DMS53 treated with DMSO at 0.1 percent for 48 hours (cell line): Measurements from ENCODE around the gene BCL7A.
A peak's percentile ranks its signal among the peaks of the same experiment; 100 is the strongest.

Experiments
- DNase-seq: peaks from one replicate; lab custom pipeline; 2025; ENCODE audit not compliant: unreplicated experiment; lab: John Stamatoyannopoulos, UW

BCL7A gene

GRCh38 chr12:121996945-121997612 is 24.6 kb upstream of the BCL7A start:
- no peak for DNase-seq

DNA sequence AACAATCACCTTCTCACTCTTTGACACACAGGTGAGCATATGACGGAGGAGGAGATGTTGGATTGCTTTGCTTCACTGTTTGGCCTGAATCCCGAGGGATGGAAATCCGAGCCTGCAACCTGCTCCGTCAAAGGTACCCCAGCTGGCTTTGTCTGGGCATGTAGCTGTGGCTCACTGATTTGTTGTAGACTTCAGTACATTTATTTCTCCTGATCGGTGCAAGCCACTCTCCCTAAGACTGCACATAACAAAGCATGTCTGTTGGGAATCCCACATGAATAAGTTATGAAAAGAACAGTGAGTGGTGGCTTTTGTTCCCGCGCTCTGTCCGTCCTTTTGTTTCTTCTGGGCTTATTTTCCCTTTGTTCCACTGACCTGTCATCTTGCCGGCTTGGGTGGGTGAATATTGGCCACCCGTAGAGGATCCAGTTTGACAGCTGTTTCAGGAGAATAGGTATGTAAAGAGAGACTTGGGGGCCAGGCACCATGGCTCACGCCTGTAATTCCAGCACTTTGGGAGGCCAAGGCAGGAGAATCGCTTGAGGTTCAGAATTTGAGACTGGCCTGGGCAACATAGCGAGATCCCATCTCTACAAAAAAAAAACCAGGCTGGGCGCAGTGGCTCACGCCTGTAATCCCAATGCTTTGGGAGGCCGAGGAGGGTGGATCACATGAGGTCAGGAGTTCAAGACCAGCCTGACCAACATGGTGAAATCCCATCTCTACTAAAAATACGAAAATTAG is 20.0 kb upstream of the BCL7A start:
- DNase-seq = no peak

- DNase-seq = no peak
Observed at GRCh38 chr12:122003651-122004611, 17.8 kb upstream of the BCL7A start.

- no peak for DNase-seq
Observed at GRCh38 chr12:122004633-122005071, 17.0 kb upstream of the BCL7A start.

GRCh38 chr12:122005252-122005776 is 16.4 kb upstream of the BCL7A start:
- DNase-seq = no peak

DNA sequence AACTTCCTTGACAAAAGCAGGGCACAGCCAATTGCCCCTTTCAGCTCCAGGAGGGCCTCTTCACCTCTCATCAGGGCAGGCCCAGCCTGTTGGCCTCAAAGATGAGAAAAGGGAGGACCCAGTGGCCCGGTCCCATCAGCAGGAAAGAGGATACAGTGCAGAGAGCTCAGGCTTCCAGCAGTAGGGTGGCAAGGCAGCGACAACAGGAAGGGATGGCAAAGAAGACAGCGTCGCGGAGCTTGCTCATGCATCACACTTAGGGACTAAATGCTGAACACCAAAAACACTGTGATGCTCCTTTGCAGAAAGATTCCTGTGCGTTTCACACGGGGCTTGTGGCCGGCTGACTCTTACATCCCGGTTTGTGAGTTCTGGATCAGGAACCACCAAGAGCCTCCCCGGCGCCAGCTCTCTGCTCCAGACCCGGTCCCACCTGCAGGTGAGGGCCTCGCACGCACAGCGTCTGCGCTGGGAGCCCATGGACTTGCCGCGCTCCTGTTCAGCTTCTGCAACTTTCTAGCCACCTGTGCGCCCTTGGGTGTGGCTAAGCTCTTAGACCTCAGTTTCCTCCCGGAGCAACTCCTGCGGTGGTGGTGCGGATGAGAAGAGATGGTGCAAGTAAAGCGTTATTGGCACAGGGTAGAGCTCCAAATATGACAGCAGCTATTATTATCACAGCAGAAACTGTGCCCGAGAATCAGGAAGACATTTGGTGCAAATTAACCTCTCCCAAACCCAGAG is 15.3 kb upstream of the BCL7A start:
- no peak for DNase-seq

GRCh38 chr12:122009741-122010140 is 11.9 kb upstream of the BCL7A start:
- no peak for DNase-seq

DNA sequence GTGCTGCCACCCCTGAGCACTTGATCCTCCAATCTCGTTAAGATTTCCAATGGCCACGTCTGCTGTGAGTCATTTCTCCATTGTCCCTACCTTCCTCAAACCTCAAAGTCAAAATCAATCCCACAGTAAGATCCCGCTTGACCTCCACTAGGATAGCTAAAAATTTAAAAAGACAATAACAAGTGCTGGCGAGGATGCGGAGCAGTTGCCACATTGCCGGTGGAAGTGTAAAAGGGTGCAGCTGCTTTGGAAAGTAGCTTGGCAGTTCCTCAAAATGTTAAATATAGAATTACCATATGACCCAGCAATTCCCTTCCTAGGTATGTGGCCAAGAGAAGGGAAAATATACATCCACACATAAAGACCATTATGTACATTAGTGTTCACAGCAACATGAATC is 9.5 kb upstream of the BCL7A start:
- no peak for DNase-seq

- DNase-seq = no peak
Observed at GRCh38 chr12:122013136-122013535, 8.5 kb upstream of the BCL7A start.

DNA sequence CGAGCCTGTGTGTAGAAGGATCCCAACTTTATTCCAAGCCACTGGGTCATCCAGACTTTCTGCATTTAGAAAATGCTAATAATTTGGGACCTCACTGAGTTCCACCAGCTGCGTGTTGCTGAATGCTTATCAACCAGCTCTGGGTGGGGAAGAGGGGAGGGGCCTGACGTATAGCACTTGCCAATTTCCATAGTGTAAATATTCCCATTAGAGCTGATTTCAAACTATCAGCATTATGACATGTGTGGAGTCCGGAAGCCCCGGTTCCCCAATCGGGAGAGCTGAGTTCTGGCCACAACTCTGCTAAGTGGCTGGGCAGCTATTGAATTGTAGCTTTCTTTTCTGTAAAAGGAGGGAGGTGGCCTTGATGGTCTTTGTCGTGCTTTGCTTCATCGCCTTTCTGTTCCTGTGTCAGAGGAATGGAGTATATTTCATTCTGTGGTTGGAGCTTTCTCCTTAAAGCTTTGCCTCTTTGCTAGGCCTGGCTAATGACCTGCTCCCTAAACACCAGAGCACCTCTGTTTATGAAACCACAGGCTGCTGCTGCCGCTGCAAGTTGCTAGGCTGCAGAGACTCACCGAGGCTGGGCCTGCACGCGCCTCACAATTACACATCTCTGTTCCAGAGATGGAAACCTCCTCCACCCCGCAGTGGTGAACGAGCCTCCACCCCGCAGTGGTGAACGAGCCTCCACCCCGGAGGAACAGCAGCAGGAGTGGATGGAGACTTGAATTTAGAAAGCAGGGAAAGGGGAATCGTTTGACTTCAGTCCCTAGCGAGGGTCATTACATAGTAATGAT is 7.7 kb upstream of the BCL7A start:
- no peak for DNase-seq

- no peak for DNase-seq
Observed at GRCh38 chr12:122014781-122015180, 6.9 kb upstream of the BCL7A start.

DNA sequence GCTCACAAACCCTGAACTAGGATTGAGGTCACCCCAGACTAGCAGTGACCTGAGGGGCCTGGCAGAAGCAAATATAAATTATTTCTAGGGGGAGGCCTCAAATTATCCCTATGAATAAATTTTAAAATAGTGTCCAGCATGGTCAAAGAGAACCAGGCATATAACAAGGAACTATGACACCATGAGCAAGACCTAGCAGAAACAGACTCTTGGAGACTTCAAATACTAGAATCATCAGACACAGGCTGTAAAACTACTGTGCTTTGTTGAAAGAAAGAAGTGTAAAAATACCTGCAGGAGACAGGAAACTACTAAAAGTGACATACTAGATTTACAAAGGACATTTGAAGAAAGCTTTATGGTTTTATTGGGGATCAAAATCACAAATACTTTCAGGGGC is 3.2 kb upstream of the BCL7A start:
- no peak for DNase-seq

DNA sequence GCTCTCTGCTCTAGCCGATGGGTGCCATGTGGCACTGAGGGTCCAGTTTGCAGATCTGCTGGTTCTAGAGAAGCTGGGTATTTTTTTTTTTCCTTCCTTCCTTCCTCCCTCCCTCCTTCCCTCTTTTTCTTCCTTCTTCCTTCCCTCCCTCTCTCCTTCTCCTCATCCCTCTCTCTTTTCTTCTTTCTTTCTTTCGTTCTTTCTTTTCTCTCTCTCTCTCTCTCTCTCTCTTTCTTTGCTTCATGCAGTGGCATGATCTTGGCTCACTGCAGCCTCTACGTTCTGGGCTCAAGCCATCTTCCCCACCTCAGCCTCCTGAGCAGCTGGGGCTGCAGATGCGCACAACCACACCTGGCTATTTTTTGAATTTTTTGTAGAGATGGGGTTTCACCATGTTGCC is 2.7 kb upstream of the BCL7A start:
- no peak for DNase-seq

- DNase-seq = no peak
Observed at GRCh38 chr12:122020795-122021192, 890 bp upstream of the BCL7A start.

DNA sequence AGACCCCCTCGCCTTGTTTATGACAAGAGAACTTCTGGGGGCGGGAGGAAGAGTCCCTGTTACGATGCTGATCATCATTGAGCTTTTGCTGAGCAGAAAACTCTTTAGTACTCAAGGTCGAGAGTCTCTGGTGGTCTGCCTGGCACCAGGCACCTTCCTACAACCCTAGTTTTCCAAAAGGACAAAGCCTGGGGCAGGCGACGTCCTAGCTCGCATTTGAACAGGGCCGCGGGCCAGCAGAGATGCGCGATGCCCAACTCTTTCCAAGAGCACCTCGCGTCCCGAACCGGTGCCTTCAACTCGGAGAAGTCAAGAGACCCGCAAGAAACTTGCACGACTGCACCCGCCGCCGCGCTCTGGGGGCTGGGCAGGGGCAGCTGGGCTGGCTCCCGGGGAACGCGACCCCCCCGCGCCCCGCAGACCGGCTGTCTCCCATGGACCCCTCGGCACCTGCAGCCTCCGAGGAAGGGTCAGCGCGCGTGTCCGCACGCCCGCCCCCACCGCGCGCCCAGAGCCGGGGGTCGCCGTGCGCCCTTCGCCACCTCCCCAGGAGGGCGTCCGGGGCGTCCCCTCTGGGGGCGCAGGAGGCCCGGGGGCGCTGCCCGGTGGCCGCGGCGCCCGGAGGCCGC is 377 bp upstream of the BCL7A start:
- no peak for DNase-seq

GRCh38 chr12:122022393-122023338 is 982 bp downstream of the BCL7A start:
- DNase-seq = no peak

- peak; percentile 40 for DNase-seq
Observed at GRCh38 chr12:122023339-122024131, 1.9 kb downstream of the BCL7A start.
